GM21360 (cell line): ENCODE data around the gene HOXD4.

ENCODE experiments used
- ATAC-seq: cut with Tn5 transposase; IDR thresholded peaks from one replicate; pipeline ENCODE4 v1.9.1; 2021; ENCODE audit warnings: mild to moderate bottlenecking, moderate library complexity; ENCODE audit not compliant: unreplicated experiment

The HOXD4 gene

GRCh38 chr2:176139661-176140512 is 11.5 kb upstream of the HOXD4 start:
- ATAC-seq = no peak

GRCh38 chr2:176140513-176141317 is 10.6 kb upstream of the HOXD4 start:
- ATAC-seq = peak; percentile 88

GRCh38 chr2:176142281-176142680 is 9.1 kb upstream of the HOXD4 start:
- ATAC-seq = no peak

GRCh38 chr2:176145085-176145969 is 6.0 kb upstream of the HOXD4 start:
- ATAC-seq = no peak

- ATAC-seq = no peak
Measured at GRCh38 chr2:176146101-176146500, 5.2 kb upstream of the HOXD4 start.

GRCh38 chr2:176146645-176147044 is 4.7 kb upstream of the HOXD4 start:
- ATAC-seq = no peak

GRCh38 chr2:176147210-176147799 is 4.0 kb upstream of the HOXD4 start:
- no peak for ATAC-seq

- no peak for ATAC-seq
Measured at GRCh38 chr2:176147800-176148496, 3.4 kb upstream of the HOXD4 start.

GRCh38 chr2:176148751-176149421 is 2.5 kb upstream of the HOXD4 start:
- no peak for ATAC-seq

GRCh38 chr2:176149481-176149938 is 1.8 kb upstream of the HOXD4 start:
- no peak for ATAC-seq

- ATAC-seq = no peak
Measured at GRCh38 chr2:176149939-176150583, 1.3 kb upstream of the HOXD4 start.

GRCh38 chr2:176150584-176151441 is 537 bp upstream of the HOXD4 start:
- ATAC-seq = no peak

GRCh38 chr2:176152350-176153181 is 1.2 kb downstream of the HOXD4 start:
- no peak for ATAC-seq

- no peak for ATAC-seq
Measured at GRCh38 chr2:176154576-176155252, 3.4 kb downstream of the HOXD4 start.

- ATAC-seq = no peak
Measured at GRCh38 chr2:176155356-176156044, 4.2 kb downstream of the HOXD4 start.

GRCh38 chr2:176156301-176156806 is 5.0 kb downstream of the HOXD4 start:
- ATAC-seq = no peak
